D721Med (cell line): ENCODE data around the gene GADL1.

Experiments
- DNase-seq: peaks from one replicate; pipeline ENCODE4 v3.0.0; 2011; ENCODE audit warnings: low spot score; ENCODE audit not compliant: insufficient read length
- FAIRE-seq: peaks from 2 replicates; lab custom pipeline; 2011; peaks lifted over from hg19 to GRCh38; lab: Jason Lieb, UNC
- CTCF ChIP-seq: IDR thresholded peaks from 2 replicates; pipeline ENCODE4 v1.5.1; 2012; ENCODE audit warnings: mild to moderate bottlenecking, control low read depth; ENCODE audit not compliant: insufficient read depth; ENCODE audit errors: missing control alignments

The GADL1 gene

GRCh38 chr3:30687930-30688570, 206.4 kb downstream of the GADL1 start:
- no peak for FAIRE-seq
- no peak for DNase-seq
- no peak for TF ChIP-seq CTCF

GRCh38 chr3:30686799-30687198, 207.7 kb downstream of the GADL1 start:
- FAIRE-seq: no peak
- no peak for DNase-seq
- TF ChIP-seq CTCF: no peak

GRCh38 chr3:30686176-30686575, 208.3 kb downstream of the GADL1 start:
- DNase-seq (no peak), FAIRE-seq (no peak)
- no peak for TF ChIP-seq CTCF

- DNase-seq (no peak), FAIRE-seq (no peak)
These were observed 209.2 kb downstream of the GADL1 start for GRCh38 chr3:30685267-30685667.

GRCh38 chr3:30684356-30684755, 210.1 kb downstream of the GADL1 start:
- DNase-seq (no peak), FAIRE-seq (no peak)
- no peak for TF ChIP-seq CTCF

More at GRCh38 chr3:30685267-30685667, 209.2 kb downstream of the GADL1 start:
- no peak for TF ChIP-seq CTCF

GRCh38 chr3:30683769-30684168, 210.7 kb downstream of the GADL1 start:
- TF ChIP-seq CTCF: no peak
- FAIRE-seq (no peak), DNase-seq (no peak)

GRCh38 chr3:30682434-30683155, 211.9 kb downstream of the GADL1 start:
- no peak for DNase-seq
- FAIRE-seq: no peak
- TF ChIP-seq CTCF: no peak
